ENCODE results near the gene MTRF1.
A peak's percentile ranks its signal among the peaks of the same experiment; 100 is the strongest.

MTRF1 gene

DNA sequence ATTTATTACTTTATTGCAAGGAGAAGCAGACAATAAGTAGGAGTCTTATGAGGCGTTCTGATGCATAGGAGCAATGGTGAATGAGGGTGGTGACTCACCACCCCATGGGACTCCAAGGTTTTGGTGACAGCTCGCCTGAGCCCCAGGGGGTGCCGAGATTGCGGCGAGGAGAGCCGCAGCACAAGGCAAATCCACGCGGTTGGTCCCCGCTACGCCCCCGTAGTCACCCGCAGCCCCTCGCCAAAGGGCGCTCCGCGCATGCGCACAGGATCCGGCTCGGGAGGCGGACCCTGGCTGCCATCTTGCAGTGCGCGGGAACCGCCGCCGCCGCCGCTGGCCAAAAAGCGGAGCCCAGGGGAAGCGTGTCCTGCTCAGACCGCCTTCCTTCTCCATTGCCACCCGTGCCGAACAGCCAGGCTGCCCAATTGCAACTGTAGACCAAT is 47.6 kb upstream of the MTRF1 start, which contains the start of gene NAA16 (continued):
- TF ChIP-seq, protein P1, sequence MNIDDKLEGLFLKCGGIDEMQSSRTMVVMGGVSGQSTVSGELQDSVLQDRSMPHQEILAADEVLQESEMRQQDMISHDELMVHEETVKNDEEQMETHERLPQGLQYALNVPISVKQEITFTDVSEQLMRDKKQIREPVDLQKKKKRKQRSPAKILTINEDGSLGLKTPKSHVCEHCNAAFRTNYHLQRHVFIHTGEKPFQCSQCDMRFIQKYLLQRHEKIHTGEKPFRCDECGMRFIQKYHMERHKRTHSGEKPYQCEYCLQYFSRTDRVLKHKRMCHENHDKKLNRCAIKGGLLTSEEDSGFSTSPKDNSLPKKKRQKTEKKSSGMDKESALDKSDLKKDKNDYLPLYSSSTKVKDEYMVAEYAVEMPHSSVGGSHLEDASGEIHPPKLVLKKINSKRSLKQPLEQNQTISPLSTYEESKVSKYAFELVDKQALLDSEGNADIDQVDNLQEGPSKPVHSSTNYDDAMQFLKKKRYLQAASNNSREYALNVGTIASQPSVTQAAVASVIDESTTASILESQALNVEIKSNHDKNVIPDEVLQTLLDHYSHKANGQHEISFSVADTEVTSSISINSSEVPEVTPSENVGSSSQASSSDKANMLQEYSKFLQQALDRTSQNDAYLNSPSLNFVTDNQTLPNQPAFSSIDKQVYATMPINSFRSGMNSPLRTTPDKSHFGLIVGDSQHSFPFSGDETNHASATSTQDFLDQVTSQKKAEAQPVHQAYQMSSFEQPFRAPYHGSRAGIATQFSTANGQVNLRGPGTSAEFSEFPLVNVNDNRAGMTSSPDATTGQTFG (tag by site-specific recombination; IDR thresholded peaks at IDR 0.05; ENCODE audit: borderline replicate concordance), result no peak
- no peak for TF ChIP-seq ZNF174 (tag by site-specific recombination; IDR thresholded peaks at IDR 0.05)
- TF ChIP-seq KLF10 (tag by site-specific recombination; IDR thresholded peaks at IDR 0.05), result peak; percentile 41; the same call in 1 of the 2 replicates
- TF ChIP-seq, protein P2, sequence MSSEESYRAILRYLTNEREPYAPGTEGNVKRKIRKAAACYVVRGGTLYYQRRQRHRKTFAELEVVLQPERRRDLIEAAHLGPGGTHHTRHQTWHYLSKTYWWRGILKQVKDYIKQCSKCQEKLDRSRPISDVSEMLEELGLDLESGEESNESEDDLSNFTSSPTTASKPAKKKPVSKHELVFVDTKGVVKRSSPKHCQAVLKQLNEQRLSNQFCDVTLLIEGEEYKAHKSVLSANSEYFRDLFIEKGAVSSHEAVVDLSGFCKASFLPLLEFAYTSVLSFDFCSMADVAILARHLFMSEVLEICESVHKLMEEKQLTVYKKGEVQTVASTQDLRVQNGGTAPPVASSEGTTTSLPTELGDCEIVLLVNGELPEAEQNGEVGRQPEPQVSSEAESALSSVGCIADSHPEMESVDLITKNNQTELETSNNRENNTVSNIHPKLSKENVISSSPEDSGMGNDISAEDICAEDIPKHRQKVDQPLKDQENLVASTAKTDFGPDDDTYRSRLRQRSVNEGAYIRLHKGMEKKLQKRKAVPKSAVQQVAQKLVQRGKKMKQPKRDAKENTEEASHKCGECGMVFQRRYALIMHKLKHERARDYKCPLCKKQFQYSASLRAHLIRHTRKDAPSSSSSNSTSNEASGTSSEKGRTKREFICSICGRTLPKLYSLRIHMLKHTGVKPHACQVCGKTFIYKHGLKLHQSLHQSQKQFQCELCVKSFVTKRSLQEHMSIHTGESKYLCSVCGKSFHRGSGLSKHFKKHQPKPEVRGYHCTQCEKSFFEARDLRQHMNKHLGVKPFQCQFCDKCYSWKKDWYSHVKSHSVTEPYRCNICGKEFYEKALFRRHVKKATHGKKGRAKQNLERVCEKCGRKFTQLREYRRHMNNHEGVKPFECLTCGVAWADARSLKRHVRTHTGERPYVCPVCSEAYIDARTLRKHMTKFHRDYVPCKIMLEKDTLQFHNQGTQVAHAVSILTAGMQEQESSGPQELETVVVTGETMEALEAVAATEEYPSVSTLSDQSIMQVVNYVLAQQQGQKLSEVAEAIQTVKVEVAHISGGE (tag by site-specific recombination; conservative IDR thresholded peaks at IDR 0.05; ENCODE audit: low read depth), result no peak
- no peak for TF ChIP-seq ZNF510 (tag by site-specific recombination; IDR thresholded peaks at IDR 0.05; ENCODE audit: insufficient replicate concordance)
- TF ChIP-seq ZNF10 (tag by site-specific recombination; IDR thresholded peaks at IDR 0.05), result 0 out of 2 replicates have a peak, but pooled peaks have one; percentile 46
- peak; percentile 64 for TF ChIP-seq EGR2 (tag by site-specific recombination; IDR thresholded peaks at IDR 0.05; ENCODE audit: low read depth)
- TF ChIP-seq ZNF585B (tag by site-specific recombination; IDR thresholded peaks at IDR 0.05), result no peak
- TF ChIP-seq TRIM28 (IDR thresholded peaks at IDR 0.05; ENCODE audit: borderline replicate concordance, low read length), result no peak
- TF ChIP-seq, protein P3, sequence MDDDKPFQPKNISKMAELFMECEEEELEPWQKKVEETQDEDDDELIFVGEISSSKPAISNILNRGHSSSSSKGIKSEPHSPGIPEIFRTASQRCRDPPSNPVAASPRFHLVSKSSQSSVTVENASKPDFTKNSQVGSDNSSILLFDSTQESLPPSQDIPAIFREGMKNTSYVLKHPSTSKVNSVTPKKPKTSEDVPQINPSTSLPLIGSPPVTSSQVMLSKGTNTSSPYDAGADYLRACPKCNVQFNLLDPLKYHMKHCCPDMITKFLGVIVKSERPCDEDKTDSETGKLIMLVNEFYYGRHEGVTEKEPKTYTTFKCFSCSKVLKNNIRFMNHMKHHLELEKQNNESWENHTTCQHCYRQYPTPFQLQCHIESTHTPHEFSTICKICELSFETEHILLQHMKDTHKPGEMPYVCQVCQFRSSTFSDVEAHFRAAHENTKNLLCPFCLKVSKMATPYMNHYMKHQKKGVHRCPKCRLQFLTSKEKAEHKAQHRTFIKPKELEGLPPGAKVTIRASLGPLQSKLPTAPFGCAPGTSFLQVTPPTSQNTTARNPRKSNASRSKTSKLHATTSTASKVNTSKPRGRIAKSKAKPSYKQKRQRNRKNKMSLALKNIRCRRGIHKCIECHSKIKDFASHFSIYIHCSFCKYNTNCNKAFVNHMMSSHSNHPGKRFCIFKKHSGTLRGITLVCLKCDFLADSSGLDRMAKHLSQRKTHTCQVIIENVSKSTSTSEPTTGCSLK (tag by site-specific recombination; IDR thresholded peaks at IDR 0.05), result no peak
- no peak for TF ChIP-seq KLF1 (tag by site-specific recombination; IDR thresholded peaks at IDR 0.05)
- peak; percentile 82 for TF ChIP-seq SP7 (tag by site-specific recombination; IDR thresholded peaks at IDR 0.05)
- no peak for TF ChIP-seq ZNF175 (tag by site-specific recombination; IDR thresholded peaks at IDR 0.05)
- TF ChIP-seq, protein P4, sequence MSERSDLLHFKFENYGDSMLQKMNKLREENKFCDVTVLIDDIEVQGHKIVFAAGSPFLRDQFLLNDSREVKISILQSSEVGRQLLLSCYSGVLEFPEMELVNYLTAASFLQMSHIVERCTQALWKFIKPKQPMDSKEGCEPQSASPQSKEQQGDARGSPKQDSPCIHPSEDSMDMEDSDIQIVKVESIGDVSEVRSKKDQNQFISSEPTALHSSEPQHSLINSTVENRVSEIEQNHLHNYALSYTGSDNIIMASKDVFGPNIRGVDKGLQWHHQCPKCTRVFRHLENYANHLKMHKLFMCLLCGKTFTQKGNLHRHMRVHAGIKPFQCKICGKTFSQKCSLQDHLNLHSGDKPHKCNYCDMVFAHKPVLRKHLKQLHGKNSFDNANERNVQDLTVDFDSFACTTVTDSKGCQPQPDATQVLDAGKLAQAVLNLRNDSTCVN (tag by site-specific recombination; optimal IDR thresholded peaks at IDR 0.05), result peak; percentile 87
- TF ChIP-seq, protein P5, sequence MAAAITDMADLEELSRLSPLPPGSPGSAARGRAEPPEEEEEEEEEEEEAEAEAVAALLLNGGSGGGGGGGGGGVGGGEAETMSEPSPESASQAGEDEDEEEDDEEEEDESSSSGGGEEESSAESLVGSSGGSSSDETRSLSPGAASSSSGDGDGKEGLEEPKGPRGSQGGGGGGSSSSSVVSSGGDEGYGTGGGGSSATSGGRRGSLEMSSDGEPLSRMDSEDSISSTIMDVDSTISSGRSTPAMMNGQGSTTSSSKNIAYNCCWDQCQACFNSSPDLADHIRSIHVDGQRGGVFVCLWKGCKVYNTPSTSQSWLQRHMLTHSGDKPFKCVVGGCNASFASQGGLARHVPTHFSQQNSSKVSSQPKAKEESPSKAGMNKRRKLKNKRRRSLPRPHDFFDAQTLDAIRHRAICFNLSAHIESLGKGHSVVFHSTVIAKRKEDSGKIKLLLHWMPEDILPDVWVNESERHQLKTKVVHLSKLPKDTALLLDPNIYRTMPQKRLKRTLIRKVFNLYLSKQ (tag by site-specific recombination; IDR thresholded peaks at IDR 0.05; ENCODE audit: borderline replicate concordance), result no peak
- TF ChIP-seq, protein P6, sequence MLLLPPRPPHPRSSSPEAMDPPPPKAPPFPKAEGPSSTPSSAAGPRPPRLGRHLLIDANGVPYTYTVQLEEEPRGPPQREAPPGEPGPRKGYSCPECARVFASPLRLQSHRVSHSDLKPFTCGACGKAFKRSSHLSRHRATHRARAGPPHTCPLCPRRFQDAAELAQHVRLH (tag by site-specific recombination; IDR thresholded peaks at IDR 0.05), result no peak
- no peak for TF ChIP-seq ZNF48 (tag by site-specific recombination; IDR thresholded peaks at IDR 0.05)
- no peak; the same call in 1 of the 2 replicates for TF ChIP-seq KLF16 (tag by site-specific recombination; IDR thresholded peaks at IDR 0.05)
- no peak; the same call in 1 of the 2 replicates for TF ChIP-seq ZNF76 (tag by site-specific recombination; IDR thresholded peaks at IDR 0.05; ENCODE audit: borderline replicate concordance, low read depth)
- TF ChIP-seq ZNF23 (tag by site-specific recombination; IDR thresholded peaks at IDR 0.05; ENCODE audit: borderline replicate concordance), result no peak
- TF ChIP-seq ZNF223 (tag by site-specific recombination; IDR thresholded peaks at IDR 0.05), result no peak
- TF ChIP-seq HOXA7 (CRISPR knock-in tag; IDR thresholded peaks at IDR 0.05; ENCODE audit: borderline replicate concordance), result no peak
- TF ChIP-seq SP2 (tag by site-specific recombination; IDR thresholded peaks at IDR 0.05), result peak; percentile 69
- TF ChIP-seq ZNF621 (tag by site-specific recombination; IDR thresholded peaks at IDR 0.05), result no peak
- no peak for TF ChIP-seq HOXC10 (CRISPR knock-in tag; IDR thresholded peaks at IDR 0.05)
- TF ChIP-seq, protein P7, sequence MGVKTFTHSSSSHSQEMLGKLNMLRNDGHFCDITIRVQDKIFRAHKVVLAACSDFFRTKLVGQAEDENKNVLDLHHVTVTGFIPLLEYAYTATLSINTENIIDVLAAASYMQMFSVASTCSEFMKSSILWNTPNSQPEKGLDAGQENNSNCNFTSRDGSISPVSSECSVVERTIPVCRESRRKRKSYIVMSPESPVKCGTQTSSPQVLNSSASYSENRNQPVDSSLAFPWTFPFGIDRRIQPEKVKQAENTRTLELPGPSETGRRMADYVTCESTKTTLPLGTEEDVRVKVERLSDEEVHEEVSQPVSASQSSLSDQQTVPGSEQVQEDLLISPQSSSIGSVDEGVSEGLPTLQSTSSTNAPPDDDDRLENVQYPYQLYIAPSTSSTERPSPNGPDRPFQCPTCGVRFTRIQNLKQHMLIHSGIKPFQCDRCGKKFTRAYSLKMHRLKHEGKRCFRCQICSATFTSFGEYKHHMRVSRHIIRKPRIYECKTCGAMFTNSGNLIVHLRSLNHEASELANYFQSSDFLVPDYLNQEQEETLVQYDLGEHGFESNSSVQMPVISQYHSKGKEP (tag by site-specific recombination; IDR thresholded peaks at IDR 0.05), result peak; percentile 59; the same call in 1 of the 2 replicates
- TF ChIP-seq ZNF501 (tag by site-specific recombination; IDR thresholded peaks at IDR 0.05), result no peak; the same call in 1 of the 2 replicates

Data from HEK293 (cell line).